Osteocyte (in vitro differentiated cells): Measurements from ENCODE around the gene PALM3. TPM values are rescaled to one million over a fixed set of nuclear protein-coding genes. Genes with fewer than 3 reads are reported as not detected.
"Not testable (repeated sequence)": the region's sequence is repeated elsewhere in the genome, so short reads cannot be mapped to it uniquely, and the experiment has no call there.

Experiments
- DNase-seq: peaks from one replicate; pipeline ENCODE4 v3.0.0; 2021; ENCODE audit warnings: mixed read lengths; ENCODE audit not compliant: unreplicated experiment; ENCODE audit errors: extremely low spot score
- H3K27ac Mint-ChIP-seq: one replicate; pipeline ENCODE4 v1.8.0; 2021; ENCODE audit warnings: mild to moderate bottlenecking, mixed read lengths; ENCODE audit not compliant: unreplicated experiment
- H3K27me3 Mint-ChIP-seq: one replicate; pipeline ENCODE4 v1.8.0; 2021; ENCODE audit warnings: mixed read lengths; ENCODE audit not compliant: unreplicated experiment
- H3K36me3 Mint-ChIP-seq: one replicate; pipeline ENCODE4 v1.8.0; 2021; ENCODE audit warnings: mixed read lengths; ENCODE audit not compliant: unreplicated experiment
- H3K4me1 Mint-ChIP-seq: one replicate; pipeline ENCODE4 v1.8.0; 2021; ENCODE audit warnings: mixed read lengths; ENCODE audit not compliant: unreplicated experiment
- H3K4me3 Mint-ChIP-seq: one replicate; pipeline ENCODE4 v1.8.0; 2021; ENCODE audit warnings: mild to moderate bottlenecking, moderate library complexity, mixed read lengths; ENCODE audit not compliant: unreplicated experiment
- H3K9me3 Mint-ChIP-seq: one replicate; pipeline ENCODE4 v1.8.0; 2021; ENCODE audit warnings: mixed read lengths; ENCODE audit not compliant: unreplicated experiment
- CTCF ChIP-seq: fragments of 200-600 bp; sonication (generic); IDR thresholded peaks from 2 replicates; pipeline ENCODE4 v1.5.0; 2021; ENCODE audit warnings: antibody characterized with exemption, mild to moderate bottlenecking, moderate library complexity
- total RNA-seq: library from RNA; stranded (reverse); gene quantifications from 2 replicates; pipeline ENCODE4 v1.2.1, GENCODE V29; 2021

Gene PALM3
- total RNA-seq, 1 donor from 2014 or later, result 0.30 TPM

- H3K36me3 Mint-ChIP-seq, result no peaks in the 10 kb centered on the region
- H3K27ac Mint-ChIP-seq, result no peak overlapping the region
- H3K4me1 Mint-ChIP-seq, result peaks cover 5% of the 10 kb centered on the region
- H3K27me3 Mint-ChIP-seq, result no peaks in the 10 kb centered on the region
- DNase-seq, result no peak
- H3K9me3 Mint-ChIP-seq, result no peaks in the 10 kb centered on the region
- no peak for TF ChIP-seq CTCF
- no peak overlapping the region for H3K4me3 Mint-ChIP-seq
These were observed 40.4 kb downstream of the PALM3 start for GRCh38 chr19:14021474-14021873.

GRCh38 chr19:14019739-14020138 lies 42.1 kb downstream of the PALM3 start:
- not testable (repeated sequence) for H3K9me3 Mint-ChIP-seq, DNase-seq, H3K36me3 Mint-ChIP-seq, H3K27me3 Mint-ChIP-seq, H3K4me3 Mint-ChIP-seq, H3K27ac Mint-ChIP-seq, H3K4me1 Mint-ChIP-seq

GRCh38 chr19:14019100-14019499 lies 42.8 kb downstream of the PALM3 start:
- Mint-ChIP-seq H3K4me1 (peaks cover 5% of the 10 kb centered on the region), H3K36me3 (no peaks in the 10 kb centered on the region), H3K9me3 (no peaks in the 10 kb centered on the region), H3K4me3 (no peak overlapping the region), H3K27me3 (no peaks in the 10 kb centered on the region), H3K27ac (no peak overlapping the region)
- DNase-seq, result no peak
- TF ChIP-seq CTCF, result no peak

GRCh38 chr19:14015524-14016035 lies 46.3 kb downstream of the PALM3 start:
- Mint-ChIP-seq H3K27ac (no peak overlapping the region), H3K27me3 (no peaks in the 10 kb centered on the region), H3K4me3 (no peak overlapping the region), H3K4me1 (no peaks in the 10 kb centered on the region), H3K9me3 (no peaks in the 10 kb centered on the region), H3K36me3 (no peaks in the 10 kb centered on the region)
- TF ChIP-seq CTCF, result no peak
- DNase-seq, result no peak

- H3K27me3 Mint-ChIP-seq, result no peaks in the 10 kb centered on the region
- no peaks in the 10 kb centered on the region for H3K36me3 Mint-ChIP-seq
- no peak overlapping the region for H3K27ac Mint-ChIP-seq
- TF ChIP-seq CTCF, result no peak
- no peaks in the 10 kb centered on the region for H3K9me3 Mint-ChIP-seq
- no peak for DNase-seq
- H3K4me3 Mint-ChIP-seq, result no peak overlapping the region
- H3K4me1 Mint-ChIP-seq, result no peaks in the 10 kb centered on the region
These were observed 49.4 kb downstream of the PALM3 start for GRCh38 chr19:14012378-14012915.
